CD4-positive, CD25-positive, alpha-beta regulatory T cell (primary cell): ENCODE measurements around the gene ARMC5. TPM values are rescaled to one million over a fixed set of nuclear protein-coding genes. Genes with fewer than 3 reads are reported as not detected.

Source experiments
- ATAC-seq, 2 donors: fragments of 150-1000 bp; cut with Tn5 transposase; one replicate each; pipeline ENCODE4 v1.10.0; 2021; ENCODE audit warnings: low read depth in 2 of 2, moderate number of reproducible peaks in 2 of 2, moderate library complexity in 1 of 2
- DNase-seq, 3 donors: peaks; one replicate each; pipeline versions ENCODE4 v3.0.0 to v3.0.0-alpha.2; 2012 to 2022; ENCODE audit warnings: mixed read lengths in 1 of 3
- H3K27ac ChIP-seq: one replicate; pipeline ENCODE4 v1.7.0; 2013; ENCODE audit warnings: mild to moderate bottlenecking, low read length; ENCODE audit not compliant: insufficient read depth, poor library complexity, severe bottlenecking
- H3K27me3 ChIP-seq: one replicate; pipeline ENCODE4 v1.7.0; 2013; ENCODE audit warnings: low read length; ENCODE audit not compliant: control insufficient read depth, insufficient read depth
- H3K36me3 ChIP-seq: one replicate; pipeline ENCODE4 v1.7.0; 2013; ENCODE audit warnings: mild to moderate bottlenecking, low read length, moderate library complexity; ENCODE audit not compliant: control insufficient read depth, insufficient read depth
- H3K4me1 ChIP-seq: 2 replicates; pipeline ENCODE4 v1.7.0; 2013; ENCODE audit warnings: mild to moderate bottlenecking, low read length; ENCODE audit not compliant: insufficient read depth, control insufficient read depth, poor library complexity, severe bottlenecking
- H3K4me3 ChIP-seq: one replicate; pipeline ENCODE4 v1.7.0; 2013; ENCODE audit warnings: low read depth, mild to moderate bottlenecking, low read length, moderate library complexity
- H3K9me3 ChIP-seq, 2 experiments: 1 replicate in 1 of 2; 2 replicates in 1 of 2; pipeline ENCODE4 v1.7.0; 2013; ENCODE audit warnings: low read length in 2 of 2, mild to moderate bottlenecking in 1 of 2, moderate library complexity in 1 of 2; ENCODE audit not compliant: control insufficient read depth in 2 of 2
- H3K27ac Mint-ChIP-seq, 3 donors: one replicate each; pipeline ENCODE4 v1.8.0; 2020 to 2022; ENCODE audit warnings: mild to moderate bottlenecking in 3 of 3, mixed read lengths in 3 of 3, moderate library complexity in 2 of 3
- H3K27me3 Mint-ChIP-seq: one replicate; pipeline ENCODE4 v1.8.0; 2022; ENCODE audit warnings: mild to moderate bottlenecking, mixed read lengths
- H3K36me3 Mint-ChIP-seq: one replicate; pipeline ENCODE4 v1.8.0; 2020; ENCODE audit warnings: mixed read lengths
- H3K4me1 Mint-ChIP-seq, 4 donors: one replicate each; pipeline ENCODE4 v1.8.0; 2020 to 2022; ENCODE audit warnings: mixed read lengths in 4 of 4, mild to moderate bottlenecking in 1 of 4
- H3K4me3 Mint-ChIP-seq, 4 donors: one replicate each; pipeline ENCODE4 v1.8.0; 2020 to 2022; ENCODE audit warnings: mild to moderate bottlenecking in 4 of 4, mixed read lengths in 4 of 4, moderate library complexity in 3 of 4
- H3K9me3 Mint-ChIP-seq, 7 donors: one replicate each; pipeline ENCODE4 v1.8.0; 2020 to 2022; ENCODE audit warnings: mixed read lengths in 7 of 7, mild to moderate bottlenecking in 3 of 7, moderate library complexity in 2 of 7
- polyA plus RNA-seq, 4 donors: library from polyadenylated mRNA; unstranded; fragments of 300-500 nt; fragmentation: Illumina TruSeq; gene quantifications; one replicate each; pipeline ENCODE4 v1.2.3, GENCODE V29; 2021
- total RNA-seq: library from RNA; stranded (reverse); gene quantifications from one replicate; pipeline ENCODE4 v1.2.3, GENCODE V29; 2022

ARMC5 gene
- total and polyA plus RNA-seq, 5 donors from 2014 or later, result 4.0 to 11.4 (median 5.8) TPM

DNA sequence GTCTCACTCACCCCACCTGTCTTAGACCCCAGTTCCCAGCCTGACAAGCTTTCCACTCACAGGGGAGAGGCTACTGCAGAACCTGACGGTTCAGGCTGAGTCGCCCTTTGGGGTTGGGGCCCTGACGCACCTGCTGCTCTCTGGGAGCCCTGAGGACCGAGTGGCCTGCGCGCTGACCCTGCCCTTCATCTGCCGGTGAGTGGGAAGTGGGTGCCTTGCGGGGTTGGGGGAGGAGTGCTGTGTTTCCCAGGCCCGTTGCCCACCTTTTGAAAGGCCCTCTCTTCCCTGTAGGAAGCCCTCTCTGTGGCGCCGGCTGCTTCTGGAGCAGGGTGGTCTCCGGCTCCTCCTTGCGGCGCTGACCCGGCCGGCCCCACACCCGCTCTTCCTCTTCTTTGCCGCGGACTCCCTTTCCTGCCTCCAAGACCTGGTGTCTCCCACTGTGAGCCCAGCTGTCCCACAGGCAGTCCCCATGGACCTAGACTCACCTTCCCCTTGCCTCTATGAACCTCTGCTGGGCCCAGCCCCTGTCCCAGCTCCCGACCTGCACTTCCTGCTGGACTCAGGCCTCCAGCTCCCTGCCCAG lies 6.6 kb downstream of the ARMC5 start:
- Histone ChIP-seq H3K4me1 (peaks cover 10% of the 10 kb centered on the region), H3K4me3 (no peak overlapping the region), H3K27me3 (no peaks in the 10 kb centered on the region), H3K9me3 (no peaks in the 10 kb centered on the region), H3K36me3 (peaks cover 8% of the 10 kb centered on the region), H3K27ac (no peak overlapping the region)
- no peaks in the 10 kb centered on the region for H3K27me3 Mint-ChIP-seq
- ATAC-seq (no peak), DNase-seq (no peak)
- H3K9me3 Mint-ChIP-seq, result peaks cover 0 to 3% (median 0%) of the 10 kb centered on the region in 7 donors
- no peak overlapping the region for H3K27ac Mint-ChIP-seq
- peaks cover 2 to 18% (median 10%) of the 10 kb centered on the region in 4 donors for H3K4me1 Mint-ChIP-seq
- H3K36me3 Mint-ChIP-seq, result peaks cover 20% of the 10 kb centered on the region
- peak overlapping the region in 1 of 4 donors; percentile 44 for H3K4me3 Mint-ChIP-seq

DNA sequence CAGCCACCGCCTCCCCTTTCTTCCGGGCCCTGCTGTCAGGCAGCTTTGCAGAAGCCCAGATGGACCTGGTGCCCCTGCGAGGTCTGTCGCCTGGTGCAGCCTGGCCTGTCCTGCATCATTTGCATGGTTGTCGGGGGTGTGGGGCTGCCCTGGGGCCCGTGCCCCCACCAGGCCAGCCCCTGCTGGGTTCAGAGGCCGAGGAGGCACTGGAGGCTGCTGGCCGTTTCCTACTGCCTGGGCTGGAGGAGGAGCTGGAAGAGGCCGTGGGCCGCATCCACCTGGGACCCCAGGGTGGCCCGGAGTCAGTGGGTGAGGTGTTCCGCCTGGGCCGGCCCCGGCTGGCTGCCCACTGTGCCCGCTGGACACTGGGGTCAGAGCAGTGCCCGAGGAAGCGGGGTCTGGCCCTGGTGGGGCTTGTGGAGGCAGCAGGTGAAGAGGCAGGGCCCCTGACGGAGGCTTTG lies 7.1 kb downstream of the ARMC5 start:
- H3K36me3 ChIP-seq, result peaks cover 8% of the 10 kb centered on the region
- Mint-ChIP-seq H3K9me3 (peaks cover 0 to 3% (median 0%) of the 10 kb centered on the region in 7 donors), H3K27me3 (peaks cover 4% of the 10 kb centered on the region), H3K36me3 (peaks cover 20% of the 10 kb centered on the region), H3K4me3 (no peak overlapping the region), H3K4me1 (peaks cover 0 to 16% (median 8%) of the 10 kb centered on the region in 4 donors), H3K27ac (no peak overlapping the region)
- ATAC-seq, result no peak
- H3K9me3 ChIP-seq, result no peaks in the 10 kb centered on the region
- DNase-seq, result no peak
- H3K27ac ChIP-seq, result no peak overlapping the region
- no peaks in the 10 kb centered on the region for H3K27me3 ChIP-seq
- no peak overlapping the region for H3K4me3 ChIP-seq
- H3K4me1 ChIP-seq, result peaks cover 9% of the 10 kb centered on the region

DNA sequence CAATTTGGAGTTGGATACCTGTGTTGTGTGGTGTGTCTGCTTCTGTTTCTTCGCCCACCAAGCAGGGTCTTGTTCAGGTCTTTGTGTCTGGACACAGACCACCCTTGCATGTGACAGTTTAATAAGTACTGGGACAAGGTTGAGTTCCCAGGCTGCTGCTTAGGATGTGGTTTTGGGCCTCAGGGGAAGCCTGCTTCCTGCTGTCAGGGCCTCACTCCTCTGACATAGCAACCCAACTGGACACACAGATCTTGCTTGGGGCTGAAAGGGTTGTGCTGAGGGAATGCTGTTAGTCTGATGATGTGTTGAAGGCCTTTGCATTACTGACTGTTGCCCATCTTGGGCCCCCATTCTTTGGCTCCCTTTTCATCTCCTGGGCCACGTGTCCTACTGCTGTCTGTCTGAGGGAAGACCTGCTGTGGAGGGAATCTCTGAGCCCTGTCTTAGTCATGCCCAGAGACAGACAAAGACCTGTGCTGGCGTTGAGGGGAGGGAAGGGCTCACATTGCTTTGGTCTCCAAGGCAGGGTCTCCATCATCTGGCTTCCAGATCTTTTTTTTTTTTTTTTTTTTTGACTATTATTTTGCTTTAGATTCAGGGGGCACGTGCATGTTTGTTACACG lies 8.0 kb downstream of the ARMC5 start:
- H3K27me3 ChIP-seq, result no peaks in the 10 kb centered on the region
- H3K4me3 ChIP-seq, result no peak overlapping the region
- Mint-ChIP-seq H3K4me3 (no peak overlapping the region), H3K27me3 (peaks cover 4% of the 10 kb centered on the region), H3K9me3 (peaks cover 0 to 3% (median 0%) of the 10 kb centered on the region in 7 donors), H3K4me1 (peaks cover 0 to 19% (median 8%) of the 10 kb centered on the region in 4 donors), H3K36me3 (peaks cover 20% of the 10 kb centered on the region), H3K27ac (peak overlapping the region in 1 of 3 donors; percentile 15)
- H3K4me1 ChIP-seq, result peaks cover 16% of the 10 kb centered on the region
- H3K36me3 ChIP-seq, result peaks cover 8% of the 10 kb centered on the region
- H3K27ac ChIP-seq, result no peak overlapping the region
- no peaks in the 10 kb centered on the region for H3K9me3 ChIP-seq
- ATAC-seq, result peak in 1 of 2 donors; percentile 11
- peak in 1 of 3 donors; percentile 49 for DNase-seq

DNA sequence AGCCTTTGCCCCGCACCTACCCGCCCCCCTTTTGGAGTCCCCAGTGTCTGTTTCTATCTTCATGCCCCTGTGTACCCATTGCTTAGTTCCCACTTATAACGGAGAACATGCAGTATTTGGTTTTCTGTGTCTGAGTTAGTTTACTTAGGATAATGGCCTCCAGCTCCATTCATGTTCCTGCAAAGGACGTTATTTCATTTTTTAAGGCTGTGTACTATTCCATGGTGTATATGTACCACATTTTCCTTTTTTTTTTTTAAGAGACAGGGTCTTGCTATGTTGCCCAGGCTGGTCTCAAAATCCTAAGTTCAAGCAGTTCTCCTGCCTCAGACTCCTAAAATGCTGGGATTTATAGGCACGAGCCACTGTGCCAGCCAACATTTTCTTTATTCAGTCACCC lies 8.6 kb downstream of the ARMC5 start:
- Histone ChIP-seq H3K9me3 (no peaks in the 10 kb centered on the region), H3K4me3 (no peak overlapping the region), H3K27ac (no peak overlapping the region), H3K27me3 (no peaks in the 10 kb centered on the region), H3K4me1 (peaks cover 22% of the 10 kb centered on the region), H3K36me3 (peaks cover 3% of the 10 kb centered on the region)
- ATAC-seq (no peak), DNase-seq (no peak)
- Mint-ChIP-seq H3K36me3 (peaks cover 20% of the 10 kb centered on the region), H3K27ac (no peak overlapping the region), H3K27me3 (peaks cover 9% of the 10 kb centered on the region), H3K4me3 (no peak overlapping the region), H3K9me3 (peaks cover 0 to 3% (median 0%) of the 10 kb centered on the region in 7 donors), H3K4me1 (peaks cover 0 to 22% (median 11%) of the 10 kb centered on the region in 4 donors)

DNA sequence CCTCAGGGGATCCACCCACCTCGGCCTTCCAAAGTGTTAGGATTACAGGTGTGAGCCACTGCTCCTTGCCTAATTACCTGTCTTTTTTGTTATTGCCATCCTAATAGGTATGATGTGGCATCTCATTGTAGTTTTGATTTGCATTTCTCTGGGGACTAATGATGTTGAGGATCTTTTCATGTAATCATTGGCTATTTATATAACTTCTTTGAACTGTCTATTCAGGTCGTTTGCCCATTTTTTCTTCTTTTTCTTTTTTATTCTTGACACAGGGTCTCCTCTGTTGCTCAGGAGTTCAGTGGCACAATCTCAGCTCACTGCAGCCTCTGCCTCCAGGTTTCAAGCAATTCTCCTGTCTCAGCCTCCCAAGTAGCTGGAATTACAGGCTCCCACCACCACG lies 11.3 kb downstream of the ARMC5 start:
- peaks cover 9% of the 10 kb centered on the region for H3K27me3 Mint-ChIP-seq
- H3K9me3 Mint-ChIP-seq, result peaks cover 0 to 3% (median 0%) of the 10 kb centered on the region in 7 donors
- no peak for DNase-seq
- H3K27me3 ChIP-seq, result no peaks in the 10 kb centered on the region
- H3K4me1 Mint-ChIP-seq, result peaks cover 0 to 26% (median 9%) of the 10 kb centered on the region in 4 donors
- peak overlapping the region in 1 of 4 donors; percentile 43 for H3K4me3 Mint-ChIP-seq
- ATAC-seq, result no peak
- no peak overlapping the region for H3K27ac ChIP-seq
- H3K36me3 Mint-ChIP-seq, result peaks cover 7% of the 10 kb centered on the region
- peaks cover 23% of the 10 kb centered on the region for H3K4me1 ChIP-seq
- H3K27ac Mint-ChIP-seq, result no peak overlapping the region
- H3K4me3 ChIP-seq, result no peak overlapping the region
- no peaks in the 10 kb centered on the region for H3K36me3 ChIP-seq
- H3K9me3 ChIP-seq, result no peaks in the 10 kb centered on the region

DNA sequence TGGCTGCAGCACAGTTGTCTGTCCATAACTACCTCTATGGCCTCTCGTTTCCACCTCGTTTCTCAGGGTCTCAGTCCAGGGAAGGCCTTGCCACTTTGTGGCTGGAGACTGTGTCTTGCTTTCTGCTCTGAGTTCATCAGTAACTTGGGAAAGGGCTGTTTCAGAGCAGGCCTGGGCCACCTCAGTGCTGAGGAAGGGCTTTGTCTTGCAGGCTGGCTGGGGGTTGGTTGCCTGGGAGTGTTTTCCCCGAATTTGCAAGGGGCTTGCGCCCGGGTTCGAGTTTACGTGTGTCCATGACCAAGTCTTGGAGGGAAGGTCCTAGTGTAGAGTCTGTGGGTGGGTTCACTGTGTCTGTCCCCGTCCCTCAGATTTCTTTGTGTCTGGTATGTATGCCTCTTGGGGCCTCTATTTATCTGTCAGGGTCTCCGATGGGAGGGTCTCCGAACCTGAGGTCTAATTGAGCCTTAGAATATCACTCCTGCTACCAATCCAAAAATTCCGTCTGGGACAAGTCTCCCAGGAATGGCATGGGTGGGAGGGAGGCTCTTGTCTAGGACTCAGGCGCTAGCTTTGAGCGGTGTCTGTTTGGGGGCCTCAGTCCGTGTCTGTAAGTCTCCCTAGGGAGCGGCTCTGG lies 12.1 kb downstream of the ARMC5 start:
- peaks cover 30% of the 10 kb centered on the region for H3K4me1 ChIP-seq
- no peaks in the 10 kb centered on the region for H3K9me3 ChIP-seq
- no peaks in the 10 kb centered on the region for H3K36me3 ChIP-seq
- peak overlapping the region in 2 of 4 donors; percentile 61 to 84 for H3K4me3 Mint-ChIP-seq
- H3K9me3 Mint-ChIP-seq, result peaks cover 0 to 3% (median 0%) of the 10 kb centered on the region in 7 donors
- no peak overlapping the region for H3K27ac Mint-ChIP-seq
- no peak overlapping the region for H3K27ac ChIP-seq
- H3K36me3 Mint-ChIP-seq, result peaks cover 6% of the 10 kb centered on the region
- no peaks in the 10 kb centered on the region for H3K27me3 ChIP-seq
- no peak overlapping the region for H3K4me3 ChIP-seq
- H3K27me3 Mint-ChIP-seq, result peaks cover 9% of the 10 kb centered on the region
- DNase-seq, result no peak
- peaks cover 0 to 26% (median 12%) of the 10 kb centered on the region in 4 donors for H3K4me1 Mint-ChIP-seq
- no peak for ATAC-seq

DNA sequence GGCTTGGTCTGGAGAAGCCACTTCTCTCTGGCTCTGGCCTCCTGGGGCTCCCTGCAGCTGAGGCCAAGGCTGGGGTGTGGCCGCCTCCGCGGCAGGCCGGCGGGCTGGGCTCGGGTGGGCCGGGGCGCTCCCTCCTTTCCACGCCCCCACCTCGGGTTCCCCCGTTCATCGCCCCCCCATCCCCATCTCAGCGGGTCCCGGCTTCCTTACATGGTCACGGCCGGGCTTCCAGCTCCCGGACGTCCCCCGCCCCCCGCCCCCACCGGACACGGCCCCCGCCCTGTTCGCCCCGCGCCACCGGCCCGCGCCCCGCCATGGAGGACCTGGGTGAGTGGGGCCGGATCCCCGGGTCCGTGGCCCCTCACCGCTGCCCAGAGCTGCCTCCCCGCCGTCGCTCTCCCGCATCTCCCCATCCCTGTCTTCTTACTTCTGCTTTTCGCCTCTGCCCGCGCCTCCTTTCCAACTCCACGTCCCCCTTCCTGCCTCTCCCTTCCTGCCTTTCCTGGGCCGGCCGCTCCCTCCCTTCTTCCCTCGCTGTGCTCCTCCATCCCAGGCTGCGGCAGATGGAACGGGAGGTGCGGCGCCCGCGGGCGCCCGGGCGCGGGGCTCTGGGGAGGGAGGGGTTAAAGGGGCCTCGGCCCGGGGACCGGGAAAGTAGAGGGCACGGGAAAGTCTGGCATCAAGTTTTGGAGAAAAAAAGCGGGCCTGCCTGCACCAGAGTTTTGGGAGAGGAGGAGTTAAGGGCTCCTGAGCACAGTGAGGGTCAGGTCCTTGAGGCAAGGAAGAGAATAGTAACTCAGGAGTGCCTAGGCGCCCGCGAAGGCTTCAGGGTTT lies 12.8 kb downstream of the ARMC5 start, which contains the start of gene TGFB1I1:
TGFB1I1 (plus strand) TSS at position 278 of the 834 bp plus-strand sequence; CDS start at position 315, 37 bp downstream.
- Histone ChIP-seq H3K27me3 (no peaks in the 10 kb centered on the region), H3K9me3 (no peaks in the 10 kb centered on the region), H3K4me1 (peaks cover 30% of the 10 kb centered on the region), H3K36me3 (no peaks in the 10 kb centered on the region), H3K27ac (no peak within 1 kb of the TSS), H3K4me3 (no peak within 1 kb of the TSS)
- ATAC-seq (no peak), DNase-seq (no peak)
- H3K36me3 Mint-ChIP-seq, result peaks cover 2% of the 10 kb centered on the region
- peaks cover 9% of the 10 kb centered on the region for H3K27me3 Mint-ChIP-seq
- peaks cover 0 to 3% (median 0%) of the 10 kb centered on the region in 7 donors for H3K9me3 Mint-ChIP-seq
- peak within 1 kb of the TSS; percentile 72 to 97 (median 82) for H3K4me3 Mint-ChIP-seq
- peaks cover 0 to 27% (median 11%) of the 10 kb centered on the region in 4 donors for H3K4me1 Mint-ChIP-seq
- peak within 1 kb of the TSS in 1 of 3 donors; percentile 67 for H3K27ac Mint-ChIP-seq
